Endodermal cell (in vitro differentiated cells): Measurements from ENCODE around the gene RANGRF. TPM values are rescaled to one million over a fixed set of nuclear protein-coding genes. Genes with fewer than 3 reads are reported as not detected.

ENCODE experiments used
- DNase-seq: peaks from one replicate; pipeline ENCODE4 v3.0.0-alpha.2; 2017
- H3K27ac ChIP-seq: 2 replicates; pipeline ENCODE4 v1.5.1; 2013; ENCODE audit warnings: mild to moderate bottlenecking, low read depth, low read length, moderate library complexity
- H3K27me3 ChIP-seq: 2 replicates; pipeline ENCODE4 v1.6.1; 2013; ENCODE audit warnings: mild to moderate bottlenecking, low read length, moderate library complexity; ENCODE audit not compliant: insufficient read depth, control insufficient read depth, poor library complexity, severe bottlenecking
- H3K36me3 ChIP-seq: 2 replicates; pipeline ENCODE4 v1.7.0; 2013; ENCODE audit warnings: mild to moderate bottlenecking, low read length, moderate library complexity; ENCODE audit not compliant: control insufficient read depth, insufficient read depth
- H3K4me1 ChIP-seq: one replicate; pipeline ENCODE4 v1.7.0; 2013; ENCODE audit warnings: low read length; ENCODE audit not compliant: control insufficient read depth, insufficient read depth
- H3K4me3 ChIP-seq: 2 replicates; pipeline ENCODE4 v1.5.1; 2013; ENCODE audit warnings: mild to moderate bottlenecking, low read length, moderate library complexity
- H3K9ac ChIP-seq: 2 replicates; pipeline ENCODE4 v1.6.1; 2013; ENCODE audit warnings: mild to moderate bottlenecking, low read length, moderate library complexity; ENCODE audit not compliant: poor library complexity, severe bottlenecking; ENCODE audit errors: extremely low read depth
- H3K9me3 ChIP-seq: 2 replicates; pipeline ENCODE4 v1.6.1; 2013; ENCODE audit warnings: mild to moderate bottlenecking, low read length, moderate library complexity; ENCODE audit not compliant: control insufficient read depth
- H3K27ac Mint-ChIP-seq: 2 replicates; pipeline ENCODE4 v1.8.0; 2020; ENCODE audit warnings: mixed read lengths
- H3K27me3 Mint-ChIP-seq: 2 replicates; pipeline ENCODE4 v1.8.0; 2021; ENCODE audit warnings: mild to moderate bottlenecking, mixed read lengths; ENCODE audit not compliant: insufficient read depth
- H3K36me3 Mint-ChIP-seq: 2 replicates; pipeline ENCODE4 v1.8.0; 2020; ENCODE audit warnings: low read depth, mixed read lengths
- H3K4me1 Mint-ChIP-seq: 2 replicates; pipeline ENCODE4 v1.8.0; 2020; ENCODE audit warnings: mixed read lengths
- H3K4me3 Mint-ChIP-seq: 2 replicates; pipeline ENCODE4 v1.8.0; 2020; ENCODE audit warnings: mild to moderate bottlenecking, moderate library complexity, mixed read lengths
- H3K9me3 Mint-ChIP-seq: 2 replicates; pipeline ENCODE4 v1.8.0; 2020; ENCODE audit warnings: mild to moderate bottlenecking, mixed read lengths
- WGBS, 2 experiments: methylation state at CpG; one replicate each; pipeline versions ENCODE4 v1.1.5 to v1.1.7; 2013; ENCODE audit warnings: missing lambda C conversion rate in 2 of 2, mixed read lengths in 1 of 2; ENCODE audit not compliant: insufficient coverage in 1 of 2, insufficient read length in 1 of 2; 5-methylcytosine and 5-hydroxymethylcytosine counted together
- total RNA-seq, 2 donors: library from RNA; stranded (reverse); fragmentation: NEBNext Ultra II Directional in 1 of 2; extraction: Animal tissue kit (Norgen Biotek cat#: 25700) in 1 of 2; gene quantifications; 2 replicates in 1 of 2; 3 replicates in 1 of 2; pipeline ENCODE4 v1.2.1, GENCODE V29; 2021
- TF ChIP-seq, protein P1 (sequence below): fragments of 200-600 bp; sonication (generic); conservative IDR thresholded peaks from 2 replicates; pipeline ENCODE4 v1.5.0; 2021; ENCODE audit warnings: antibody characterized with exemption, mild to moderate bottlenecking

Gene RANGRF
- total RNA-seq, 2 donors from 2014 or later: 34.0 to 36.3 TPM

DNA sequence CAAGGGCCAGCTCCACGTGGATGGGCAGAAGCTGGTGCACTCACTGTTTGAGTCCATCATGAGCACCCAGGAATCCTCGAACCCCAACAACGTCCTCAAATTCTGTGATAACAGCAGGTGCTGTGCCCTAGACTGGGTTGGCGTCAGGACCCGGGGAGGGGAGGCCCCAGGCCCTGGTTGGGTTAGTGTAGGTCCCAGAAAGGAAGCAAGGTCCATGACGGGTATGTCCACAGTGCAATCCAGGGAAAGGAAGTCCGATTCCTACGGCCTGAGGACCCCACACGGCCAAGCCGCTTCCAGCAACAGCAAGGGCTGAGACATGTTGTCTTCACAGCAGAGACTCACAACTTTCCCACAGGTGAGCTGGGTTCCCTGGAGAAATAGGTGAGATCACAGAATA lies 32.2 kb upstream of the RANGRF start:
- H3K4me1 Mint-ChIP-seq: no peaks in the 10 kb centered on the region
- no peaks in the 10 kb centered on the region for H3K9me3 Mint-ChIP-seq
- H3K27ac Mint-ChIP-seq: no peak overlapping the region
- Histone ChIP-seq H3K4me1 (no peaks in the 10 kb centered on the region), H3K27me3 (no peaks in the 10 kb centered on the region), H3K9ac (no peak overlapping the region), H3K9me3 (peaks cover 7% of the 10 kb centered on the region), H3K4me3 (no peak overlapping the region), H3K27ac (no peak overlapping the region), H3K36me3 (peaks cover 61% of the 10 kb centered on the region)
- WGBS, 2 experiments: 90 to 94% methylated on average over 4 to 10 of the region's 10 CpGs
- H3K27me3 Mint-ChIP-seq: no peaks in the 10 kb centered on the region
- no peak for DNase-seq
- peaks cover 62% of the 10 kb centered on the region for H3K36me3 Mint-ChIP-seq
- TF ChIP-seq, protein P1, sequence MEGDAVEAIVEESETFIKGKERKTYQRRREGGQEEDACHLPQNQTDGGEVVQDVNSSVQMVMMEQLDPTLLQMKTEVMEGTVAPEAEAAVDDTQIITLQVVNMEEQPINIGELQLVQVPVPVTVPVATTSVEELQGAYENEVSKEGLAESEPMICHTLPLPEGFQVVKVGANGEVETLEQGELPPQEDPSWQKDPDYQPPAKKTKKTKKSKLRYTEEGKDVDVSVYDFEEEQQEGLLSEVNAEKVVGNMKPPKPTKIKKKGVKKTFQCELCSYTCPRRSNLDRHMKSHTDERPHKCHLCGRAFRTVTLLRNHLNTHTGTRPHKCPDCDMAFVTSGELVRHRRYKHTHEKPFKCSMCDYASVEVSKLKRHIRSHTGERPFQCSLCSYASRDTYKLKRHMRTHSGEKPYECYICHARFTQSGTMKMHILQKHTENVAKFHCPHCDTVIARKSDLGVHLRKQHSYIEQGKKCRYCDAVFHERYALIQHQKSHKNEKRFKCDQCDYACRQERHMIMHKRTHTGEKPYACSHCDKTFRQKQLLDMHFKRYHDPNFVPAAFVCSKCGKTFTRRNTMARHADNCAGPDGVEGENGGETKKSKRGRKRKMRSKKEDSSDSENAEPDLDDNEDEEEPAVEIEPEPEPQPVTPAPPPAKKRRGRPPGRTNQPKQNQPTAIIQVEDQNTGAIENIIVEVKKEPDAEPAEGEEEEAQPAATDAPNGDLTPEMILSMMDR: no peak
- H3K4me3 Mint-ChIP-seq: no peak overlapping the region

DNA sequence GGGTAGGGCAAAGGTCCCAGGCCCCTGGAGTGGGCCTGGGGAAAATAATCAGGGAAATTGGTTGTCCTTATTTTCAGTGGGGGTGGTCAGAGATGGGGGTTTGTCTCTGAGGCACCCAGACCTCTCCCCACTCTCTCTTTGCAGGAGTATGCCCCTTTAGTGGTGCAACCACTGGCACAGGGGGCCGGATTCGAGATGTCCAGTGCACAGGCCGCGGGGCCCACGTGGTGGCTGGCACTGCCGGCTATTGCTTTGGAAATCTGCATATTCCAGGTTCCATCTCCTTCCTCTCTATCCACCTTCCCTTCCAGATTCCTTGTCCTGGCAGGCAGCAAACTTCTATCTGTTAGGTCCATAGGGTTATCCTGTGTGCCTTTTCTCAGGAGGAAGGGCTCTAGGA lies 31.8 kb upstream of the RANGRF start:
- Mint-ChIP-seq H3K4me1 (no peaks in the 10 kb centered on the region), H3K27me3 (no peaks in the 10 kb centered on the region), H3K36me3 (peaks cover 66% of the 10 kb centered on the region), H3K27ac (no peak overlapping the region), H3K9me3 (no peaks in the 10 kb centered on the region), H3K4me3 (no peak overlapping the region)
- H3K9ac ChIP-seq: no peak overlapping the region
- no peaks in the 10 kb centered on the region for H3K4me1 ChIP-seq
- TF ChIP-seq, protein P1: no peak
- H3K36me3 ChIP-seq: peaks cover 65% of the 10 kb centered on the region
- peaks cover 7% of the 10 kb centered on the region for H3K9me3 ChIP-seq
- no peak for DNase-seq
- H3K4me3 ChIP-seq: no peak overlapping the region
- no peaks in the 10 kb centered on the region for H3K27me3 ChIP-seq
- WGBS, 2 experiments: 93 to 100% methylated on average over 6 of the region's 6 CpGs
- H3K27ac ChIP-seq: no peak overlapping the region

DNA sequence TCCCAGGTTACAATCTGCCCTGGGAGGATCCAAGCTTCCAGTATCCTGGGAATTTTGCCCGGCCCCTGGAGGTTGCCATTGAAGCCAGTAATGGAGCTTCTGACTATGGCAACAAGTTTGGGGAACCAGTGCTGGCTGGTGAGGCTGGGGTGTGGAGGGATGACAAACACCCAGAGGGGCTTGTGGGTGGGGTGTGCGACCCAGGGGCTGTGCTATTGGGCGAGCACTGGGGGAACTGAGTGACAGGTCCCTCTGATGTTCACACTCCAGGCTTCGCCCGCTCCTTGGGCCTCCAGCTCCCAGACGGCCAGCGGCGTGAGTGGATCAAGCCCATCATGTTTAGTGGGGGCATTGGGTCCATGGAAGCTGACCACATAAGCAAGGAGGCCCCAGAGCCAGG lies 30.7 kb upstream of the RANGRF start:
- Histone ChIP-seq H3K27me3 (no peaks in the 10 kb centered on the region), H3K36me3 (peaks cover 69% of the 10 kb centered on the region), H3K9ac (no peak overlapping the region), H3K4me1 (no peaks in the 10 kb centered on the region), H3K27ac (no peak overlapping the region), H3K4me3 (no peak overlapping the region), H3K9me3 (peaks cover 7% of the 10 kb centered on the region)
- TF ChIP-seq, protein P1: no peak
- DNase-seq: no peak
- peaks cover 73% of the 10 kb centered on the region for H3K36me3 Mint-ChIP-seq
- no peaks in the 10 kb centered on the region for H3K9me3 Mint-ChIP-seq
- 92% methylated on average over 8 of the region's 8 CpGs; no CpG with 5 or more reads in 1 of the 2 experiments for WGBS, 2 experiments
- no peaks in the 10 kb centered on the region for H3K27me3 Mint-ChIP-seq
- no peak overlapping the region for H3K27ac Mint-ChIP-seq
- H3K4me3 Mint-ChIP-seq: no peak overlapping the region
- no peaks in the 10 kb centered on the region for H3K4me1 Mint-ChIP-seq
